ENCODE results near the gene KRTAP12-3.

DNA sequence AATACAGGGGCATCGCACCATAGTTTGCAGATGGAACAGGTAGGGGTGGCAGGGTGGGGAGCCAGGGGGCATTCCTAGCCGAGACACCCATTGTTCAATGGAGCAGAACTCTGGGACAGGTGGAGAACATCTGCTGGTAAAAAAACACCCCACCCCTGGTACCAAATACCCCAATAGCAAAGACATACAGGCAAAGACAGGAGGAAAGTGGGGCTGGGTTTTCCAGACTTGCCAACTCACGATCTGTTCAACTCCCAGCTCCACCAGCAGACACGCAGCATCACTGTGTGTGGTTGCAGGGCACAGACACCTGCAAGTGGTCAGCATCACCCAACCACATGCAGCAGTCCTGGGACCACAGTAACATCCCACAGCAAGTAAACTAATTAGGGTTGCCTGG is 46.2 kb upstream of the KRTAP12-3 start:
- no peak for TF ChIP-seq EZH2 (IDR thresholded peaks at IDR 0.05; ENCODE audit: insufficient read depth, poor library complexity, severe bottlenecking)
- TF ChIP-seq EZH2phosphoT487 (IDR thresholded peaks at IDR 0.05; ENCODE audit: insufficient read depth, low read depth), result no peak
